ENCODE measurements around the gene FUT6. TPM values are rescaled to one million over a fixed set of nuclear protein-coding genes. Genes with fewer than 3 reads are reported as not detected.
A peak's percentile ranks its signal among the peaks of the same experiment; 100 is the strongest.

The FUT6 gene
- total RNA-seq, 1 donor from 2014 or later: not detected

GRCh38 chr19:5811117-5811516, 28.4 kb downstream of the FUT6 start:
- no peak for DNase-seq (ENCODE audit: low spot score)
- intact Hi-C loops (cut with DNase I): no loop called here

DNA sequence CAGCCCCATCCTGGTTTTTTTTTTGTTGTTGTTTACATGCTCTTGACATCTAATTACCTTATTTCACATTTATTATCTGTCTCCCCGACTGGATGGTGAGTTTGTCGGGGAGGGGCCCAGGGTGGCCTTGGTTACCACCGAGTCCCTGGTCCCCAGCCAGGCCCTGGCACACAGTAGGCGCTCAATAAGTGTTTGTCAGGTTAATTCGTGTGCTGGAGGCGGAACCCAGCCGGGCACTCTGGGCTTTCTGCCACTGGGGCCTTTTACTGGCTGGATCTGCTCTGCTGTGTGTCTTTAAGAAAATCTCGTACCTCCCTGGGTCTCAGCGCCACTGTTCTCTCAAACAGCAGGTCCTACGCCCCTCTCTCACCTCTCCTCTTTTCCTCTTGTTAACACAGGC, 30.0 kb downstream of the FUT6 start:
- intact Hi-C loops (cut with DNase I): no loop called here
- DNase-seq (ENCODE audit: low spot score): no peak

DNA sequence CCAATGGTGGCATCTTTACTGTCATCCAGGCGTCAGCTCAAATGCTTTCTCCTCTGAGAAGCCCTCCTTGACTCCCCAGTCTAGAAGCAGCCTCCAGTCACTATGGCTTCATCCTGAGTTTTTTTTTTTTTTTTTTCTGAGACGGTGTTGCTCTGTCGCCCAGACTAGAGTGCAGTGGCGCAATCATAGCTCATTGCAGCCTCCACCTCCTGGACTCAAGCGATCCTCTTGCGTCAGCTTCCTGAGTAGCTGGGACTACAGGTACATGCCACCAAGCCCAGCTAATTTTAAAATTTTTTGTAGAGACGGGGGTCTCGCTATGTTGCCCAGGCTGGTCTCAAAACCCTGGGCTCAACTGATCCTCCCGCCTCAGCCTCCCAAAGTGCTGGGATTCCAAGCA, 30.4 kb downstream of the FUT6 start:
- DNase-seq (ENCODE audit: low spot score): no peak
- intact Hi-C loops (cut with DNase I): no loop called here

DNA sequence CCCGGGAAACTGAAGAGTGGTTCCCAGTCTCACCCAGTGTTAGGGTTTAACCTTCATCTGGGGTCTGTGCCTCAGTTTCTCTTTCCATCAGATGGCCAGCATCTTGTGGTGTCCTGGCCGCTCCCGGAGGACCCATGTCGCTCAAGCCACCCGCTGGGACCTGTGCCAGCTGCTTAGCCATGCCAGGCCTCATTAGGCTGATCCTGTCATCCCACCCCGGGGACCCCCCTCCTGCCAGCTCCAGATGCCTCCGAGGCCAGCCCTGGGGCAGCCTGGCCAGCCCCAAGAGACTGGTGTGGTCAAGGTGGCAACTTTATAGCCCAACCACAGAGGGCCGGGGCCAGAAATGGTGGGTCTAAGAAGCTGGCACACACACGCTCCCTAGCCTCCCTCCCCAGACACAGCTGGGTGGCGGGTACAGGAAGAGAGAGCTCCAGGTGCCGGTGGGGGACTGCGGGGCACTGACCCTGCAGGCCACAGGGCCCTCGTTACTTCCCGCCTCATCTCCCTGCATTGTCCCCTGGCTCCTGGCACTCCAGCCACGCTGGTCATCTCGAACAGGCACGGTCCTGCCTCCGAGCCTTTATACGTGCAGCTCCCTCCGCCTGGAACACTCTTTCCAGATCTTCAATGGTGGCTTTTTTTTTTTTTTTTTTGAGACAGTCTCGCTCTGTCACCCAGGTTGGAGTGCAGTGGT, 31.2 kb downstream of the FUT6 start:
- intact Hi-C loops (cut with DNase I): no loop called here
- DNase-seq (ENCODE audit: low spot score): no peak

- no peak for DNase-seq (ENCODE audit: low spot score)
- intact Hi-C loops (cut with DNase I): loop anchor here (2.0 kb wide), 1 partner anchor 18 kb away; no protein-coding TSS in a partner anchor
Measured at GRCh38 chr19:5806905-5807304, 32.6 kb downstream of the FUT6 start.

DNA sequence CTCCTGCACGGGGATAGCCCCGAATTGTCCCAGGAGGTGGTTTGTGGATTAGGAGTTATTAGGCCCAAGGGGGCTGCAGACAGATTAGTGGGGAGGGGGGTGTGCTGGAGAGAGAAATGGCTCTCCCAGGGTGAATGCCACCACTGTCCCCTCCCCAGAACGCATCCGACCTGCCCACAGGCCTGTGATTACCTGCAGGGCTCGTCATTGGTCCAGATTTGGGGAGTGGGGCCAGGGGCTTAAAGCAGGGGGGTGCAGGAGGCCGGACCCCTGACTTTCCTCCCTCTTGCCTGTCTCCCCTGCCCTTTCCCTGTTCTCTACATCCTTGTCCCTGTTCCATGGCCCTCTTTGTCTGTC, 33.4 kb downstream of the FUT6 start:
- intact Hi-C loops (cut with DNase I): loop anchor here (2.0 kb wide), 1 partner anchor 19 kb away; no protein-coding TSS in a partner anchor
- no peak for DNase-seq (ENCODE audit: low spot score)

DNA sequence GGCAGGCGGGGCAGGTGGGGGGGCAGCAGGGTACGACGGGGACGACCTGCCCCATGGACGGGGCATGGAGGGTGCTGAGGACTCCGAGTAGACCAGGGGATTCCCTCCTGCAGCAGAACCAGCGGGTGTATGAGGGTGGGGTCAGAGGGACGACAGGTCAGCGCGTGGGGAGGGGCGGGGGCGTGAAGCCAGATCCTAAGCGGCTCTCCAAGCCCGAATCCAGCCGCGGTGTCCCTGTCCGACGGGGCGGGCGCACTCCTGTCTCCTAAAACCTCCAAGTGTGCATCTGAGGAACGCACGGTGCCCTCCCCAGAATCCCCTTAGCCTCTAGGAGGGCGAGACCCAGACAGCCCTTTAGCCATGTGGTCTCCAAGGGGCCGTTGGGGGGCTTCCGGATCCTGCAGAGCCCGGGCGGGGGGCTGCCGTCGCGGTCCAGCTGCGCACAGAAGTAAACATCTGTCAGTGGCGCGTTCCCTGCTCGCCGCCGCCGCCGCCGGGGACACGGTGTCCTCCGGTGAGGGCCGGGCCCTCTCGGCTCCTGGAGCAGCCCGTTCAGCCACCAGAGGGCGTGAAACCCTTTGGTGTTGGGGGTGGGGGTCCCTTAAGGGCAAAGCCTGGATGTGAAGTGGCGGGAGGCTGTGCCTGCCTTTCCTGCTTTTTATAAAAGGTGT, 33.9 kb downstream of the FUT6 start:
- no peak for DNase-seq (ENCODE audit: low spot score)
- intact Hi-C loops (cut with DNase I): loop anchor here (1.0 to 2.0 kb wide), 2 partner anchors 19 to 87 kb away; no protein-coding TSS in a partner anchor

DNA sequence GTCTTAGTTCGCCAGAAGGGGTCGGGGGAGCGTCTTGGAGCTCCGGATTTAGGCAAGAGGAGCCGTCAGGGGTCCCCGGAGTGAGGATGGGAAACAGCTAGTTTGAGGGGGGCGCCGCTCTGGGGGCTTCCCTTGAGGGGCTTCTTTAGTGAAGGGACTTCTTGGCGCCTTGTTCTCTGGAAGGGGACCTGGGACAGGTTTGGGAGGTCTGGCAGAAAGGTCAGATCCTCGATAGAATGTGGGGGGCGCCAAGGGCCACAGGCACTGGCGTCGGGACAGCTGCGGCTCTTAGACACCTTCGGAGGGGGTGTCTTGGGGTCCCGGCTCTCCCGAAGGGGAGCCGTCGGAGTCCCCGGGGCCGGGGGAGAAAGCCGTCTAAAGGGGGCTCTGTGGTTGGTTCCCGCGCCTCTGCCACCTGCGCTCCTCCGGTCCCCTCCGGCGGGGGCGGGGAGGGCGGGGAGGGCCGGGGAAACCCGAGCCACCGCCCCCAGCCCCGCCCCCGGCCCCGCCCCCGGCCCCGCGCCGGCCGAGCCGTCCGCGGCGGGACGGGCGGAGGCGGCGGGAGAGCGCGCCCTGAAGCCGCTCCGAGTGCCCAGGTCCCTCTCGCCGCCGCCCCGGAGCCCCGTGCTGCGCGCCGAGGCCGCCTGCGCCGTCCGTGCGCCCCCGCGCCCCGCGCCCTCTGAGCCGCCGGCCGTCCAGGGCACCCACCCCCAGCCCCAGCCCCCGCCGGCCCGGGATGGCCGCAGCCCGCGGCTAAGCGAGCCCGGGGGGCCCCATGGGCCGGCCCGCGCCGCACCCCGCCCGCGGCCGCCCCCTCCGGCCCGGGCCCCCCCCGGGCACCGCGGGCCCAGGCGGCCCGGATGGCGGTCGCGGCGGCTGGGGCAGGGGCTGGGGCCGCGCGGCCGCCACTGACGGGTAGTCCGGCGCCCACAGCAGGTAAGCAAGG, 34.7 kb downstream of the FUT6 start, which contains the start of gene NRTN:
TSS of gene NRTN (plus strand) at position 552 of the 946 bp plus-strand sequence. CDS start 19,099 bp downstream, outside the sequence.
- no peak for DNase-seq (ENCODE audit: low spot score)
- intact Hi-C loops (cut with DNase I): loop anchor here (1.0 to 5.0 kb wide), 2 partner anchors 88 to 163 kb away; no protein-coding TSS in a partner anchor

DNA sequence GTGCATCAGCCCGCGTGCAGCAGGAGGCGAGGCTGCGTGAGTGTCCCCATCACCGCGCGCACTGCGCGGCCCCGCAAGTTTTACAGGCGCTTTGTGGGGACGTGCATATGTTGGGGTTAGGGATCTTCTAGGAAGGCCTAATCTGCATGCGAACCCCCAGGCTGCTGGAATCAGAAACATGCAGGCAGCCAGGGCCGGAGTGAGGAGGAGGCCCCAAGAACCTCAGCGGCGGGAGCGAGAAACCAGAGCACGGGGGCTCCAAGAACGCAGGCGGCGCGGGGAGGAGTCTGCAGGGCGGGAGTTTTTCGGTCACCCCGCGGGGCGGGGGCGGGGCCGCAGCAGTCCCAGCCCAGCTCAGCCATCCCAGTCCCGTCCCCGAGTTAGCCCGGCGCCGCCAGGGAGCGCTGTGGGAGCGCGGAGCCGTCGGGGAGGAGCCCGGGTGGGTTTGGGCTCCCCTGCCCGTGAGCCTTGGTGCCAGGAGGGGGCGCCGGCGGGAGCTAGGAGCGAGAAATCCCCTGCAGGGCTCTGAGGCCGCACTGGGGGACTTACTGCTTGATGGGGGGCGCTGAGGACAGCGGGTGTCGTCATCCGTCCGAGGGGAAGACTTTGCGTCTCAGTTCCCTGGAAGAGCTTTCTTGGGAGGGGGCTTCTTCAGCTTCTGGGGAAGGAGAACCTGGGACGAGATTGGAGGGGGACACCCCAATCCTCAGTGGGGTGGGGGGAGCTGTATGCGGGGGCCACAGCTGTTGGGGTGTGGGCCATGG, 35.6 kb downstream of the FUT6 start:
- DNase-seq (ENCODE audit: low spot score): peak; percentile 93
- intact Hi-C loops (cut with DNase I): loop anchor here (5.0 kb wide), 1 partner anchor 163 kb away; no protein-coding TSS in a partner anchor

DNA sequence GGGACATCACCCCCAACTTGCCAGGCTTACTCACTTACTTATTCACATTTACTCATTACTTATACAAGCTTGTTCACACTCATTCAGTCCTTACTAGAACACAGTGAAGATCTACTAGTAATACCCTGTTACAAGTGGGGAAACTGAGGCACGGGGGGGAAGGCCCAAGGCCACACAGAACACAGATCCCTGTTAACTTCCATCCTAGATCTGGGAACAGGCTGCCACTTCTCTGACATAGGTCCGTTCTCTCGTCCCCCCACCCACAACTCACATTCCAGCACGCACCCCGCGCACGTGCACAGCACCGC, 36.1 kb downstream of the FUT6 start:
- DNase-seq (ENCODE audit: low spot score): no peak
- intact Hi-C loops (cut with DNase I): loop anchor here (5.0 kb wide), 1 partner anchor 164 kb away; no protein-coding TSS in a partner anchor

DNA sequence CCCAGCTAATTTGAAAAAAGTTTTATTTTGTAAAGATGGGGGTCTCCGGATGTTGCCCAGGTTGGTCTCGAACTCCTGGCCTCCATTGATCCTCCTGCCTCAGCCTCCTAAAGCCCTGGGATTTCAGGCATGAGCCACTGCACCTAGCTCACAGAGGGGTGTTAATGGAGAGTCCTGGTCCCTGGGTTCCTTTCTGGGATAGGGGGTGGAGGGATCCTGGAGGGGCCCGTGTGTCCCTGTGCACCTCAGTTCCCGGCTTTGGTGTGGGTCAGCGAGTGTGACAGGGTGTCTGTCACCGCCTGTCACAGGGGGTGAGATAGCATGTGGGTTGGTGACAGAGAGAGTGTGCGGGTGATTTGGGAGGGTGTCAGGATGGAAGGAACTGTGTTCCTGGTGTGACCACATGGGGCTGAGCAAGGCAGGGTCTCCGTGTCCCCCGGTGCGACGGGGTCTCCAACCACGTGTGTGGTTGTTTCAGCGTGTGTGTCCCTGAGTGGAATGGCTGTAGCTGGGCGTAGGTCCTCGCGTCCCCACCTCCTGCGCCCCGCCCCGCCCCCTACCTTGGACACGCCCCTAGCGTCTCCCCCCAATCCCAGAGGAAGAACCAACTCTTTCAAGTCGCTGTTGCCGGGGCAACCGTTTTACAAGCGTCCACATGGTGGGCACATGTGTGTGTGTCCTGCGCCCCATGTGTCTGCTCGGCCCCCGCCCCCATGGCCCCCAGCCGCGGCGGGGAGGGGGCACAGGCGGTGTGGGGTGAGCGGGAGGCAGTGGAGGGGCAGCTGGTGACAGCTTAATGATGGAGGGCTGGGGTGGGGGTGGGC, 37.5 kb downstream of the FUT6 start:
- DNase-seq (ENCODE audit: low spot score): no peak
- intact Hi-C loops (cut with DNase I): loop anchor here (5.0 kb wide), 1 partner anchor 165 kb away; no protein-coding TSS in a partner anchor

DNA sequence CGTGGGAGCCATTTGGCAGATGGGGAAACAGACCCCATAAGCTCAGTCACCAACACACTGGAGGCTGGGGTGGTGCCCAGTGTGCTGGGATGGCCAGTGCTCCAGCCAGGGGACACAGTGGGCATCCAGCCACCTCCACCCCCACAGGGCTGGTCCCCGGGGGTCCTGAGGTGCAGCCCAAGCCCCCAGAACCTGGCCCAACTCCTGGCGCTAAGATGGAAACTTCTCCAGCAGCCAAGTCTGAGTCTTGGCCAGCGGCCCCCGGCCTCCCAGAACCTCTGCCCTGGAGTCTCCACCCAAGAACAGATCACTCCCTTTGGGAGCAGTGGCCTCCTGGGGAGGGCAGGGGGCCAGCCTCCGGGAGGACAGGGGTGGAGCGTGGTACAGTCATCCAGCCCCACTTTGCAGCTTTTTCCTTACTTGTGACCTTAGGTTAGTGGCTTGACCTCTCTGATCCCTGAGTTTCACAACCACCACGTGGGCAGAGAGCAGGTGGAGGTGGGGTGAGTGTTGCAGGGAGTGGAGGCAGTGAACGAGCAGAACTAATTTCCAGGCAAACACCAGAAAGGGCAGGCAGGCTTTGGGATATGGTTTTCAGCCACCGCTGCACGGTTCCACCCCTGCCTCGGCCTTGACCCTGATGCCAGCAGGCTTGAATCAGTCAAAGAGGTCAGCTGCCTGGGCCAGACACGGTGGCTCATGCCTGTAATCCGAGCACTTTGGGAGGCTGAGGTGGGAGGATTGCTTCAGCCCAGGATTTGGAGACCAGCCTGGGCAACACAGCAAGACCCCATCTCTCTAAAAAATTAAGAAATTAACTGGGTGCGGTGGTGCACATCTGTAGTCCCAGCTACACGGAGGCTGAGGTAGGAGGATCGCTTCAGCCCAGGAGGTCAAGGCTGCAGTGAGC, 38.9 kb downstream of the FUT6 start:
- DNase-seq (ENCODE audit: low spot score): no peak
- intact Hi-C loops (cut with DNase I): loop anchor here (5.0 kb wide), 1 partner anchor 167 kb away; no protein-coding TSS in a partner anchor

DNA sequence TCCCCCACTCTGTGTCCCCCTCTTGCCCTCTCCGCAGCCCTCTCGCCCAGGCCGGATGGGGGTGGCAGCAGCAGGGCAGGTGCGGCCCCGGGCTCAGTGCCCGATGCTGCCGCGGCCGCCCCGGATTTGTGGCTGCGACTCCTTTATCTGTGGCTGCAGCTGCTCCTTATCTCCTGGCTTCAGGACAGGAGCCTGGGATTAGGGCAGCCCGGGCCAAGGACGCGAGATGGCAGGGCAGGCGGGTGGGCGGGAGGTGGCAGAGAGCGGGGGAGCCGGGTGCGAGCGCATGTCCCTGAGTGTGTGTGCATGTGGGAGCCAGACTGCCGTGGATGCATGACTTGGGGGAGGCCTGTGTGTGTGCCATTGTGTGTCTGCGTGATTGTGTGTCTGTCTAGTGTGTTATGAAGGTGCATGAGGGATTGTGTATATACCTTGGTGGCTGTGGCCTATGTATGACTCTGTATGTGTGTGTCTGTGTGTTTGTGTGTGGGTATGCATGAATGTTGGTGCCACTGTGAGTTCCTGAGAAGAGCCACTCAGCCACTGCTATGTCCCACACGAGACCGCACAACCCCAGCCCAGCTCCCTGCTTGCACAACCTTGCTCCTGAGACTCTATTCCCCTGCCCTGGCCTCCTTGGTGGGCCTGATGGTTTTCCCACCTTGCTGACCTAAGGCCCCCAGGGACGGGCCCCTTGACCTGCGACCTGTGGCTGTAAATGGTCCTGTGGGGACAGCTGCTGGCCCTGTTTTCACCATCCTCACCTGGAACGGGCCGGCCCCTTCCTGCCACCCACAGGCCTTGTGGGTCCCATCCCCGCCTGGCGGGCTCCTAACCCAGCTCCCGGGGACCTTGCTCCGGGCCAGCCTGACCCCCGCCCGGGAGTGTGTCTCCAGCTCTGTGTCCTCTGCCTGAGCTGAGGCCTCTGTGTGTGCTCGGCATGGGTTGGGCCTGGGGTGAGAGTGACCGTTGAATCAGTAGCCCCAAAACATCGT, 40.0 kb downstream of the FUT6 start:
- peak; percentile 82 for DNase-seq (ENCODE audit: low spot score)
- intact Hi-C loops (cut with DNase I): loop anchor here (5.0 kb wide), 1 partner anchor 168 kb away; no protein-coding TSS in a partner anchor

- intact Hi-C loops (cut with DNase I): no loop called here
- no peak for DNase-seq (ENCODE audit: low spot score)
Measured at GRCh38 chr19:5798244-5798643, 41.3 kb downstream of the FUT6 start.

DNA sequence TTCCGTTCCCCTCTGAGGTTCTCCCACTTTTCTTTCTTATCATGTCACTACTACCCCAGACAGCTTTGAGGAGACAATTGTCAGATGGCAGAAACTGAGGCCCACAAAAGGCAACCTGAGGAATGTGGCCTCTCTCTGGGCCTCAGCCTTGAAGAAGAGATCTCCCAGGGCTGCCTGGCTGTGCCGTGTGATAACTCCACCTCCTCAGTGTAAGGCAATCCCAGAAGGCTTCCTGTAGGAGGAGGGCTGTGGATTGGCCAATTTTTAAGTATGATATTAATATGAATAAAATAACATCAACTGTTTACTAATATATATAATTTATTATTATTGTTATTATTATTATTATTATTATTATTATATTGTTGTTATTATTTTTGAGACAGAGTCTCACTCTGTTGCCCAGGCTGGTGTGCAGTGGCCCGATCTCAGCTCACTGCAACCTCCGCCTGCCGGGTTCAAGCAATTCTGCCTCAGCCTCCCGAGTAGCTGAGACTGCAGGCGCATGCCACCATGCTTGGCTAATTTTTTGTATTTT, 44.1 kb downstream of the FUT6 start:
- intact Hi-C loops (cut with DNase I): no loop called here
- no peak for DNase-seq (ENCODE audit: low spot score)

DNA sequence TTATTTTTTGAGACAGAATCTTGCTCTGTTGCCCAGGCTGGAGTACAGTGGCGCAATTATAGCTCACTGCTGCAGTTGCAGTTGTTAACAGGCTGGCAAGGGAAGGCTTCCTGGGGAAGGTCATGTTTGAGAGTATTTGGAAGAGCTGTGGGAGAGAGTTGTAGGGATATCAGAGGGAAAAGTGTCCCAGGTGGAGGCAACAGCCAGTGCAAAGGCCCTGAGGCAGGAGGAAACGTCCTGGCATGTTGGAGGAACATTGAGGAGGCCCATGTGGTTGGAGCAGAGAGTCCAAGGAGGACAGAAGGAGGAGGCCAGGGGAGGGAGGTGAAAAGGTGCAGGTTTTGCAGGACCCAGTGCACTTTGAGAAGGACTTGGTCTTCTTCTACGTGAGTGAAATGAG, 46.3 kb downstream of the FUT6 start:
- intact Hi-C loops (cut with DNase I): loop anchor here (5.0 kb wide), 2 partner anchors 71 to 111 kb away; partner anchors contain the start of genes CATSPERD, HSD11B1L, LONP1 and MICOS13

More for the DNA sequence above, 46.3 kb downstream of the FUT6 start:
- DNase-seq (ENCODE audit: low spot score): no peak

All from cardiac septum (tissue), 1 donor.